ENCODE results near the gene ADAMTS12. TPM values are rescaled to one million over a fixed set of nuclear protein-coding genes. Genes with fewer than 3 reads are reported as not detected.
A peak's percentile ranks its signal among the peaks of the same experiment; 100 is the strongest.

Gene ADAMTS12
- total RNA-seq, 4 donors from 2014 or later, result 2.3 to 6.0 (median 4.2) TPM

DNA sequence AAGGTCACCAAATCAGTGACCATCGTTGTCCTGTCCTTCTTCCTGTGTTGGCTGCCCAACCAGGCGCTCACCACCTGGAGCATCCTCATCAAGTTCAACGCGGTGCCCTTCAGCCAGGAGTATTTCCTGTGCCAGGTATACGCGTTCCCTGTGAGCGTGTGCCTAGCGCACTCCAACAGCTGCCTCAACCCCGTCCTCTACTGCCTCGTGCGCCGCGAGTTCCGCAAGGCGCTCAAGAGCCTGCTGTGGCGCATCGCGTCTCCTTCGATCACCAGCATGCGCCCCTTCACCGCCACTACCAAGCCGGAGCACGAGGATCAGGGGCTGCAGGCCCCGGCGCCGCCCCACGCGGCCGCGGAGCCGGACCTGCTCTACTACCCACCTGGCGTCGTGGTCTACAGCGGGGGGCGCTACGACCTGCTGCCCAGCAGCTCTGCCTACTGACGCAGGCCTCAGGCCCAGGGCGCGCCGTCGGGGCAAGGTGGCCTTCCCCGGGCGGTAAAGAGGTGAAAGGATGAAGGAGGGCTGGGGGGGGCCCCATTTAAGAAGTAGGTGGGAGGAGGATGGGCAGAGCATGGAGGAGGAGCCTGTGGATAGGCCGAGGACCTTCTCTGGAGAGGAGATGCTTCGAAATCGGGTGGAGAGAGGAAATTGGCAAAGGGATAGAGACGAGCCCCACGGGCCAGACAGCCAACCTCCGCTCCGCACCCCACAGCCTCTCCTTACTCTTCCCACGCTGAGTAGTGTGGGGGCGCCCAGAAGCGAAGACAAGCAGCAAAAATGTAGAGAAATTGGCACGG lies 46.1 kb upstream of the ADAMTS12 start:
- H3K36me3 ChIP-seq, result no peaks in the 10 kb centered on the region
- peak; percentile 70 for DNase-seq (ENCODE audit: extremely low spot score)
- H3K27ac ChIP-seq (replicated peaks in 1 of 4), result no peak overlapping the region
- peaks cover 9 to 25% (median 17%) of the 10 kb centered on the region in 4 donors for H3K4me1 ChIP-seq
- H3K27me3 ChIP-seq, result peaks cover 0 to 75% (median 25%) of the 10 kb centered on the region in 4 donors
- TF ChIP-seq POLR2AphosphoS5 (IDR thresholded peaks at IDR 0.05), result no peak
- TF ChIP-seq, protein P1, sequence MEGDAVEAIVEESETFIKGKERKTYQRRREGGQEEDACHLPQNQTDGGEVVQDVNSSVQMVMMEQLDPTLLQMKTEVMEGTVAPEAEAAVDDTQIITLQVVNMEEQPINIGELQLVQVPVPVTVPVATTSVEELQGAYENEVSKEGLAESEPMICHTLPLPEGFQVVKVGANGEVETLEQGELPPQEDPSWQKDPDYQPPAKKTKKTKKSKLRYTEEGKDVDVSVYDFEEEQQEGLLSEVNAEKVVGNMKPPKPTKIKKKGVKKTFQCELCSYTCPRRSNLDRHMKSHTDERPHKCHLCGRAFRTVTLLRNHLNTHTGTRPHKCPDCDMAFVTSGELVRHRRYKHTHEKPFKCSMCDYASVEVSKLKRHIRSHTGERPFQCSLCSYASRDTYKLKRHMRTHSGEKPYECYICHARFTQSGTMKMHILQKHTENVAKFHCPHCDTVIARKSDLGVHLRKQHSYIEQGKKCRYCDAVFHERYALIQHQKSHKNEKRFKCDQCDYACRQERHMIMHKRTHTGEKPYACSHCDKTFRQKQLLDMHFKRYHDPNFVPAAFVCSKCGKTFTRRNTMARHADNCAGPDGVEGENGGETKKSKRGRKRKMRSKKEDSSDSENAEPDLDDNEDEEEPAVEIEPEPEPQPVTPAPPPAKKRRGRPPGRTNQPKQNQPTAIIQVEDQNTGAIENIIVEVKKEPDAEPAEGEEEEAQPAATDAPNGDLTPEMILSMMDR (IDR thresholded peaks at IDR 0.05), result no peak
- no peak for TF ChIP-seq POLR2A (IDR thresholded peaks at IDR 0.05; ENCODE audit: low read depth)
- no peak for TF ChIP-seq EP300 (IDR thresholded peaks at IDR 0.05)
- WGBS, result 47% methylated on average over 54 of the region's 54 CpGs
- H3K4me3 ChIP-seq, result no peak overlapping the region
- intact Hi-C loops (cut with DNase I), result no loop called here
- no peaks in the 10 kb centered on the region for H3K9me3 ChIP-seq

DNA sequence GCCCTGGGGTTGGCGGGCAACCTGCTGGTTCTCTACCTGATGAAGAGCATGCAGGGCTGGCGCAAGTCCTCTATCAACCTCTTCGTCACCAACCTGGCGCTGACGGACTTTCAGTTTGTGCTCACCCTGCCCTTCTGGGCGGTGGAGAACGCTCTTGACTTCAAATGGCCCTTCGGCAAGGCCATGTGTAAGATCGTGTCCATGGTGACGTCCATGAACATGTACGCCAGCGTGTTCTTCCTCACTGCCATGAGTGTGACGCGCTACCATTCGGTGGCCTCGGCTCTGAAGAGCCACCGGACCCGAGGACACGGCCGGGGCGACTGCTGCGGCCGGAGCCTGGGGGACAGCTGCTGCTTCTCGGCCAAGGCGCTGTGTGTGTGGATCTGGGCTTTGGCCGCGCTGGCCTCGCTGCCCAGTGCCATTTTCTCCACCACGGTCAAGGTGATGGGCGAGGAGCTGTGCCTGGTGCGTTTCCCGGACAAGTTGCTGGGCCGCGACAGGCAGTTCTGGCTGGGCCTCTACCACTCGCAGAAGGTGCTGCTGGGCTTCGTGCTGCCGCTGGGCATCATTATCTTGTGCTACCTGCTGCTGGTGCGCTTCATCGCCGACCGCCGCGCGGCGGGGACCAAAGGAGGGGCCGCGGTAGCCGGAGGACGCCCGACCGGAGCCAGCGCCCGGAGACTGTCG lies 45.4 kb upstream of the ADAMTS12 start:
- intact Hi-C loops (cut with DNase I), result no loop called here
- H3K27me3 ChIP-seq, result peaks cover 0 to 69% (median 25%) of the 10 kb centered on the region in 4 donors
- TF ChIP-seq EP300 (IDR thresholded peaks at IDR 0.05), result no peak
- no peak for TF ChIP-seq POLR2A (IDR thresholded peaks at IDR 0.05; ENCODE audit: low read depth)
- TF ChIP-seq, protein P1 (IDR thresholded peaks at IDR 0.05), result no peak

DNA sequence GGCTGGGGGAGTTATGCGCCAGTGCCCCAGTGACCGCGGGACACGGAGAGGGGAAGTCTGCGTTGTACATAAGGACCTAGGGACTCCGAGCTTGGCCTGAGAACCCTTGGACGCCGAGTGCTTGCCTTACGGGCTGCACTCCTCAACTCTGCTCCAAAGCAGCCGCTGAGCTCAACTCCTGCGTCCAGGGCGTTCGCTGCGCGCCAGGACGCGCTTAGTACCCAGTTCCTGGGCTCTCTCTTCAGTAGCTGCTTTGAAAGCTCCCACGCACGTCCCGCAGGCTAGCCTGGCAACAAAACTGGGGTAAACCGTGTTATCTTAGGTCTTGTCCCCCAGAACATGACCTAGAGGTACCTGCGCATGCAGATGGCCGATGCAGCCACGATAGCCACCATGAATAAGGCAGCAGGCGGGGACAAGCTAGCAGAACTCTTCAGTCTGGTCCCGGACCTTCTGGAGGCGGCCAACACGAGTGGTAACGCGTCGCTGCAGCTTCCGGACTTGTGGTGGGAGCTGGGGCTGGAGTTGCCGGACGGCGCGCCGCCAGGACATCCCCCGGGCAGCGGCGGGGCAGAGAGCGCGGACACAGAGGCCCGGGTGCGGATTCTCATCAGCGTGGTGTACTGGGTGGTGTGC lies 44.7 kb upstream of the ADAMTS12 start, which contains the start of gene RXFP3:
Gene RXFP3, plus strand, starts transcription at position 6 of the 636 bp plus-strand sequence. Its CDS starts 355 bp downstream, at position 361.
- peaks cover 9 to 25% (median 17%) of the 10 kb centered on the region in 4 donors for H3K4me1 ChIP-seq
- peak within 1 kb of the TSS; percentile 34 to 50 (median 40) for H3K4me3 ChIP-seq
- no peak within 1 kb of the TSS for H3K27ac ChIP-seq (replicated peaks in 1 of 4)
- intact Hi-C loops (cut with DNase I), result no loop called here
- H3K9me3 ChIP-seq, result no peaks in the 10 kb centered on the region
- peaks cover 0 to 63% (median 25%) of the 10 kb centered on the region in 4 donors for H3K27me3 ChIP-seq
- TF ChIP-seq EP300 (IDR thresholded peaks at IDR 0.05), result no peak
- 4% methylated on average over 20 of the region's 45 CpGs for WGBS
- peak; percentile 89 for DNase-seq (ENCODE audit: extremely low spot score)
- no peaks in the 10 kb centered on the region for H3K36me3 ChIP-seq

More for the DNA sequence above, 45.4 kb upstream of the ADAMTS12 start:
- Histone ChIP-seq H3K4me3 (peak overlapping the region; percentile 34 to 50 (median 40)), H3K36me3 (no peaks in the 10 kb centered on the region), H3K9me3 (no peaks in the 10 kb centered on the region), H3K4me1 (peaks cover 9 to 25% (median 17%) of the 10 kb centered on the region in 4 donors), H3K27ac (replicated peaks in 1 of 4) (no peak overlapping the region)
- 53% methylated on average over 26 of the region's 54 CpGs for WGBS
- DNase-seq (ENCODE audit: extremely low spot score), result peak; percentile 79

DNA sequence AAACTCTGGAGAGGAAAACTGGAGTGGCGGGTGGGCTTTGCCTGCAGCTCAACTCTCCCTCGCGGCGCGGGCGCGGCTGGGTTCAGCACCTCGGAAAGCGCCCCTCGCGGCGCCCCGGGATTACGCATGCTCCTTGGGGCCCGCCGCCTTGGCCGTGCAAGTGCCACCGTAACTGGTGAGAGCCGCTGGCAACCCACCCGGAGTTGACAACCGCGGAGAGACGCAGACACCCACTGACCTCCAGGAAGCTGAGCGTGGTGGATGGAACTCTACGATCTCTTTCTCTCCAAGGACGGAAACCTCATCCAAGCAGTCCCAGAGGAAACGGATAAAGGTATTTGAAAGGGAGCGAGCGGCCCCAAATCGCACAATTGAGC lies 44.2 kb upstream of the ADAMTS12 start:
- peak overlapping the region; percentile 34 to 50 (median 40) for H3K4me3 ChIP-seq

More for the DNA sequence above, 44.2 kb upstream of the ADAMTS12 start:
- intact Hi-C loops (cut with DNase I), result no loop called here
- Histone ChIP-seq H3K36me3 (no peaks in the 10 kb centered on the region), H3K27ac (replicated peaks in 1 of 4) (no peak overlapping the region), H3K4me1 (peaks cover 9 to 25% (median 17%) of the 10 kb centered on the region in 4 donors), H3K27me3 (peaks cover 0 to 62% (median 25%) of the 10 kb centered on the region in 4 donors), H3K9me3 (no peaks in the 10 kb centered on the region)
- WGBS, result 2% methylated on average over 9 of the region's 30 CpGs
- TF ChIP-seq EP300 (IDR thresholded peaks at IDR 0.05) (no peak), POLR2AphosphoS5 (IDR thresholded peaks at IDR 0.05) (peak in 1 of 2 donors; percentile 18), POLR2A (IDR thresholded peaks at IDR 0.05; ENCODE audit: low read depth) (no peak)
- TF ChIP-seq, protein P1 (IDR thresholded peaks at IDR 0.05), result peak; percentile 33 to 48 (median 35)
- DNase-seq (ENCODE audit: extremely low spot score), result no peak
